ENCODE data around the gene ZFP62.

DNA sequence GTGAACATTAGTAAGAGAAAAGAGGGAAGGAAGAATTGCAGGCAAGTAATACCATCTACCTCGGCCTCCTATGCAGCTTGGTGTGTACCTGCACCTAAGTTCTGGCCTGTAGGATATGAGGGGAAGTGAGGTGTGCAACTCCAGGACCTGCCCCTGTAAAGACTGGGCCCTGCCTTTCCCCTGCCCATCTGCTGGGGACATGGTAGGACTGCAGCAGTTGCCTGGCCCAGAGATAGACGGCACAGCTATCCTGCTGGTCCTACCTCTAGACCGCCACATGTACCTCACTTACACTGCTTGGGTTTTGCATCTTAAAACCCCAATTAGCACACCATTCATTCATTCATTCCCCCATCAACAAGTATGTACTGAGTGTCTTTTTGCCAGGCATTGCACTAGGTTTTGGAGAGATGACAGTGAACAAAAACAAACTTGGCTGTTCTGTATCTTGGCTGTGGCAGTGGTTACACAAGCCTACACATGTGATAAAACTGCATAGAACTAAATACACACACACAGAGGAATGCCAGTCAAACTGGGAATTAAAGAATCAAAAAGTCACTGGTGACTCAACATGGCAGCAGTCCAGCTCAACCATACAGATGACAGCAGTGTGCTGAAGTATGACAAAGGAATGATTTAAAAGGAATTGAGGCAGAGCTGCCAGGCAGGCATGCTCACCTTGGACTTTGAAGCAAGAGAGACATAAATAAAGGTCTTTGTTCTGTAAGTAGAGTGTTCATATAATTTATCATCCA is 35.1 kb downstream of the ZFP62 start:
- TF ChIP-seq, protein P1, sequence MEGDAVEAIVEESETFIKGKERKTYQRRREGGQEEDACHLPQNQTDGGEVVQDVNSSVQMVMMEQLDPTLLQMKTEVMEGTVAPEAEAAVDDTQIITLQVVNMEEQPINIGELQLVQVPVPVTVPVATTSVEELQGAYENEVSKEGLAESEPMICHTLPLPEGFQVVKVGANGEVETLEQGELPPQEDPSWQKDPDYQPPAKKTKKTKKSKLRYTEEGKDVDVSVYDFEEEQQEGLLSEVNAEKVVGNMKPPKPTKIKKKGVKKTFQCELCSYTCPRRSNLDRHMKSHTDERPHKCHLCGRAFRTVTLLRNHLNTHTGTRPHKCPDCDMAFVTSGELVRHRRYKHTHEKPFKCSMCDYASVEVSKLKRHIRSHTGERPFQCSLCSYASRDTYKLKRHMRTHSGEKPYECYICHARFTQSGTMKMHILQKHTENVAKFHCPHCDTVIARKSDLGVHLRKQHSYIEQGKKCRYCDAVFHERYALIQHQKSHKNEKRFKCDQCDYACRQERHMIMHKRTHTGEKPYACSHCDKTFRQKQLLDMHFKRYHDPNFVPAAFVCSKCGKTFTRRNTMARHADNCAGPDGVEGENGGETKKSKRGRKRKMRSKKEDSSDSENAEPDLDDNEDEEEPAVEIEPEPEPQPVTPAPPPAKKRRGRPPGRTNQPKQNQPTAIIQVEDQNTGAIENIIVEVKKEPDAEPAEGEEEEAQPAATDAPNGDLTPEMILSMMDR (IDR thresholded peaks at IDR 0.05): no peak
- no peak for TF ChIP-seq EZH2 (IDR thresholded peaks at IDR 0.05)
- TF ChIP-seq EZH2phosphoT487 (IDR thresholded peaks at IDR 0.05): no peak
